GM12892 (cell line): ENCODE measurements around the gene TBCA.

Experiments used
- POLR2A ChIP-seq: IDR thresholded peaks from 2 replicates; pipeline ENCODE4 v1.6.1; 2011; ENCODE audit warnings: low read depth, low read length, control low read depth
- POLR2AphosphoS5 ChIP-seq: IDR thresholded peaks from 2 replicates; pipeline ENCODE4 v1.6.1; 2011; ENCODE audit warnings: low read depth, low read length, control low read depth
- TAF1 ChIP-seq: IDR thresholded peaks from 2 replicates; pipeline ENCODE4 v1.6.1; 2011; ENCODE audit warnings: low read depth, mild to moderate bottlenecking, control low read depth, low read length, borderline replicate concordance

DNA sequence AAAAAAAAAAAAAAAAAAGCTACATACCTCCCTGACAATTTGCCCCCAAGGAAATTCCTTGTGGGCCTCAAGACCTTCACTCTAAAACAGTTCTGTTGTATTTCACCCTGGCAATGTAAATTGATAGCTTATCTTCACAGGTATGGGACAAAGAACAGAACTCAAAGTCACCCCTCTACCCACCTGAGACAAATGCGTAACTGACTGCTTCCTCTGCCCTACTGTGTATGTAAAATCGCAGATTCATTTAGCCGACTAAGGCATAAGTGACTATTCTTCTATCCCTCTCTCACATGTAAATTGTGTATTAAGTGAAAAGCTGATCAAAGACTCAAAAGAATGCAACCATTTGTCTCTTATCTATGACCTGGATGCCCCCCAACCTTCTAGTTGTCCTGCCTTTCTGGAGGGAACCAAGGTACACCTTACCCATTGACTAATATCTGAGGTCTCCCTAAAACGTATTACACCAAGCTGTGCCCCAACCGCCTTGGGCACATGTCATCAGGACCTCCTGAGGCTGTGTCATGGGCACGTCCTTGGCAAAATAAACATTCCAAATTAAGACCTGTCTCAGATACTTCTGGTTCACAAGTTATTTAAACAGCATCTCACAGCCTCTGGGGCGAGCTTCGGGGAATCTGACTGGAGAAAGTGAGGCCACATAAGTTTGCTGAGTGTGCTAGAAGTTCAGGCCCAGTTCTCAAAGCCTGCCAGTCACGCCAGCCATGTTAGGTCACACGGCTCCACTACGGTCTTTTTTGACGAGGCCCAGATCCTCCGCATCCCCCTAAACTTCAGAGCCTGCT, 954 bp downstream of the TBCA start:
- TF ChIP-seq POLR2AphosphoS5 = peak; percentile 17; the same call in 1 of the 2 replicates
- TF ChIP-seq POLR2A = no peak
- no peak for TF ChIP-seq TAF1
